Endothelial cell (in vitro differentiated cells): Measurements from ENCODE around the gene MILR1. TPM values are rescaled to one million over a fixed set of nuclear protein-coding genes. Genes with fewer than 3 reads are reported as not detected.
A peak's percentile ranks its signal among the peaks of the same experiment; 100 is the strongest.

Source experiments
- DNase-seq: peaks from one replicate; pipeline ENCODE4 v3.0.0; 2021; ENCODE audit warnings: low spot score
- H3K27ac Mint-ChIP-seq: one replicate; pipeline ENCODE4 v1.8.0; 2021; ENCODE audit warnings: mixed read lengths, inconsistent platforms; ENCODE audit not compliant: unreplicated experiment
- H3K27me3 Mint-ChIP-seq: one replicate; pipeline ENCODE4 v1.8.0; 2021; ENCODE audit warnings: mild to moderate bottlenecking, moderate library complexity, mixed read lengths, inconsistent platforms; ENCODE audit not compliant: unreplicated experiment
- H3K36me3 Mint-ChIP-seq: one replicate; pipeline ENCODE4 v1.8.0; 2021; ENCODE audit warnings: mild to moderate bottlenecking, low read depth, mixed read lengths, inconsistent platforms; ENCODE audit not compliant: unreplicated experiment
- H3K4me1 Mint-ChIP-seq: one replicate; pipeline ENCODE4 v1.8.0; 2021; ENCODE audit warnings: mild to moderate bottlenecking, mixed read lengths, inconsistent platforms; ENCODE audit not compliant: unreplicated experiment
- H3K4me3 Mint-ChIP-seq: one replicate; pipeline ENCODE4 v1.8.0; 2021; ENCODE audit warnings: mild to moderate bottlenecking, mixed read lengths, inconsistent platforms; ENCODE audit not compliant: unreplicated experiment
- H3K9me3 Mint-ChIP-seq: one replicate; pipeline ENCODE4 v1.8.0; 2021; ENCODE audit warnings: mixed read lengths, inconsistent platforms; ENCODE audit not compliant: unreplicated experiment
- total RNA-seq: library from RNA; stranded (reverse); fragmentation: NEBNext Ultra II Directional; extraction: Animal tissue kit (Norgen Biotek cat#: 25700); gene quantifications from one replicate; pipeline ENCODE4 v1.2.1, GENCODE V29; 2021; ENCODE audit not compliant: unreplicated experiment
- TF ChIP-seq, protein P1 (sequence below): fragments of 200-600 bp; sonication (generic); IDR thresholded peaks from one replicate; pipeline ENCODE4 v1.5.0; 2021; ENCODE audit warnings: antibody characterized with exemption; ENCODE audit not compliant: unreplicated experiment

Gene MILR1
- total RNA-seq, 1 donor from 2014 or later: 1.6 TPM

DNA sequence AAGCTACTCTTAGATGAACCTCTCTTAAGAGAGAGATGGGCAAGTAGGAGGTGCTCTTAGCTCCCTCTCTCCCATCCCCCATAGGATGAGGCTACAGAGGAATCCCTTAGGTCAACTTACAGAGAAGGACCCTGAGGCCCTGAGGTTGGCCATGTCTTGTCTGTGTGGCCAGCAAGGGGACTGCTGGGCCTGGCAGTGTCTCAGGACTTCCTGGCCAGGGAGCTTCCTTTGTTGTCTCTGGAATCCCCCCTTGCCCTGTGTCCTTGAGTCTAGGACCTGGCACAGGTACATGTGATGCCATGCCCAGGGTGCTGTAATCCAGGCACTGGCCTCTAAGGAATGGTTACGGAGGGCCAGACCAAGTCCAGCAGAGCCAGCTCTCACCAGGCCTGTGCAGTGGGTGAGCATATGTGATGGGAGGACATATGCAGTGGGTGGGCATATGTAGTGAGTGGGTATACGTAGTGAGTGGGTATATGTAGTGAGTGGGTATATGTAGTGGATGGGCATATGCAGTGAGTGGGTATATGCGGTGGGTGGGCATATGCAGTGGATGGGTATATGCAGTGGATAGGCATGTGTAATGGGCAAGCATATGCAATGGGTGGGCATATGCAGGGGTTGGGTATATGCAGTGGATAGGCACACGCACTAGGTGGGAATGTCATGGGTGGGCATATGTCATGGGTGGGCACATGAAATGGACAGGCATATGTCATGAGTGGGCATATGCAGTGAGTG, 38.0 kb upstream of the MILR1 start:
- H3K9me3 Mint-ChIP-seq: no peaks in the 10 kb centered on the region
- no peak for DNase-seq
- no peak overlapping the region for H3K4me3 Mint-ChIP-seq
- H3K27me3 Mint-ChIP-seq: peaks cover 3% of the 10 kb centered on the region
- H3K4me1 Mint-ChIP-seq: peaks cover 43% of the 10 kb centered on the region
- peak overlapping the region; percentile 94 for H3K27ac Mint-ChIP-seq
- H3K36me3 Mint-ChIP-seq: peaks cover 4% of the 10 kb centered on the region
- TF ChIP-seq, protein P1, sequence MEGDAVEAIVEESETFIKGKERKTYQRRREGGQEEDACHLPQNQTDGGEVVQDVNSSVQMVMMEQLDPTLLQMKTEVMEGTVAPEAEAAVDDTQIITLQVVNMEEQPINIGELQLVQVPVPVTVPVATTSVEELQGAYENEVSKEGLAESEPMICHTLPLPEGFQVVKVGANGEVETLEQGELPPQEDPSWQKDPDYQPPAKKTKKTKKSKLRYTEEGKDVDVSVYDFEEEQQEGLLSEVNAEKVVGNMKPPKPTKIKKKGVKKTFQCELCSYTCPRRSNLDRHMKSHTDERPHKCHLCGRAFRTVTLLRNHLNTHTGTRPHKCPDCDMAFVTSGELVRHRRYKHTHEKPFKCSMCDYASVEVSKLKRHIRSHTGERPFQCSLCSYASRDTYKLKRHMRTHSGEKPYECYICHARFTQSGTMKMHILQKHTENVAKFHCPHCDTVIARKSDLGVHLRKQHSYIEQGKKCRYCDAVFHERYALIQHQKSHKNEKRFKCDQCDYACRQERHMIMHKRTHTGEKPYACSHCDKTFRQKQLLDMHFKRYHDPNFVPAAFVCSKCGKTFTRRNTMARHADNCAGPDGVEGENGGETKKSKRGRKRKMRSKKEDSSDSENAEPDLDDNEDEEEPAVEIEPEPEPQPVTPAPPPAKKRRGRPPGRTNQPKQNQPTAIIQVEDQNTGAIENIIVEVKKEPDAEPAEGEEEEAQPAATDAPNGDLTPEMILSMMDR: no peak

DNA sequence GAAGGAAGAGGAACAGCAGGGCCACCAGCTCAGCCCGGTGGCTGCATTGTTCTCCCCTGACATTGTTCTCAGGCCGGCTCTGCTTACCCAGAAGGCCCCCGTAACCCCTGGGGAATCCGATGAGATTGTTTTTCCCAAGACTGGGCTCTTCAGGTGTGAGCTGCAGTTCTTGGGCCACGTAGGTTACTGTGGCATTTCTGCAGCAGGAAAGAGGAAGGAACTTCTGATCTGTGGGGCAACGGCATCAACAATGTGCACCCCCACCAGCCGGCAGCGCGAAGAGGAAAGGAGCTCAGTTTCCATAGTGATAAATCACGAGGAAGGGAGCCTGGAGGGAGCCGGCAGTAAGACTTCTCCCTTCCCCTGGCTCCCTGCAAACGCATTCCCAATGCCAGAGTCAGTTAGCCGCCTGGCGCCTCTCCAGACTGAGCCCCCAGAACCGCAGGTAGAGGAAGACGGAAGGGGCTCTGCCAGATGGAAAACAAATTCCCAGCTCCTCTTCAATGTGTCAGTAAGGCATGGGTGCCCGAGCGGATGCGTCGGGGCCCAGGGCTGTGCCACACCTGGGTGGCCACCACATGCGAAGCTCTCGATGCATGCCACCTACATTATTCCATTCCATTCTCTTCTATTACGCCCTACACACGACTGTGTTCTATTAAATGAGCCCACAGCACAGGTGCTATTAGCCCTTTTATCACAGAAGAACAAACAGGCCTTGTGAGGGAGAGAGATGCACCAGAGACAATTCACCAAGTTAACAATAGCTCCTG, 36.7 kb upstream of the MILR1 start:
- Mint-ChIP-seq H3K4me3 (peak overlapping the region; percentile 79), H3K4me1 (peaks cover 43% of the 10 kb centered on the region), H3K27me3 (peaks cover 3% of the 10 kb centered on the region), H3K27ac (peak overlapping the region; percentile 100), H3K9me3 (no peaks in the 10 kb centered on the region), H3K36me3 (peaks cover 4% of the 10 kb centered on the region)
- TF ChIP-seq, protein P1: no peak
- DNase-seq: peak; percentile 74

DNA sequence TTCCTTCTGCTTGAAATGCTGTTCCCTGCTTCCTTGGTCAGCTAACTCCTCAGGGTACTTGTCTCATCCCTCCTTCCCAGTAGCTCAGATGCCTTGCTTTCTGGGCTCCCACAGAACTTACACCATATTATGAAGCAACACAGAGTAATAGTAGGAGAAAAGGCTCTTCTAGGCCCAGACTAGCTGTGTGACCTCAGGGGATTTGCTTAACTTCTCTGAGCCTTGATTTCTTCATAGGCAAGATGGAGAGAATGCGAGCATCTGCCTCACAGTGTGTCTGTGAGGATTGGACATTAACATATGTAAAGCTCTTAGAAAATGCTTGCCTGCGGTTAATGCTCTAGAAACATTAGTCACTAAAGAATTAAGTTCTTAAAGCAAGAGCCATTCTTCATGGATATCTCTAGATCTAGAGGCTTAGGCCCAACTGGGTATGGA, 36.0 kb upstream of the MILR1 start:
- H3K4me1 Mint-ChIP-seq: peaks cover 43% of the 10 kb centered on the region
- H3K4me3 Mint-ChIP-seq: peak overlapping the region; percentile 79
- H3K36me3 Mint-ChIP-seq: peaks cover 4% of the 10 kb centered on the region
- no peak for DNase-seq
- peaks cover 3% of the 10 kb centered on the region for H3K27me3 Mint-ChIP-seq
- peak overlapping the region; percentile 100 for H3K27ac Mint-ChIP-seq
- no peaks in the 10 kb centered on the region for H3K9me3 Mint-ChIP-seq
- TF ChIP-seq, protein P1: no peak

DNA sequence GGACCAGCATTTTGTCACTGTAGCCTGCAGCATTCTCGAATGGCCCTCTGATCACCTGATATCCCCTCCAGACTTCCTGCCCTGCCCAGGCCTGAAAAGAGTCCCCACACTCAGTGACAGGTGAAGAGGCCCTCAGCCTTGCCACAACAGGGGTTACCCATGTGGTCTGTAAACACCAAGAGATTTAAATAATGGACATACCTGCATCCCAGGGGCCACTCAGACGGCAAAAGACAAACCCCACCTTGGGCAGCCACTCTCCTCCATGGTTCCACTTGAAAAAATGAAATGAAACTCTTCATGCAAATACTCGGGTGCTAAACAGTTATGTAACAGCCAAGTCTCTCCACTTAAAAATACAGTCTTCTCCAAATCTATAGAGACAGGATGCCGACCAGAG, 35.4 kb upstream of the MILR1 start:
- Mint-ChIP-seq H3K36me3 (peaks cover 4% of the 10 kb centered on the region), H3K27ac (peak overlapping the region; percentile 100), H3K4me3 (peak overlapping the region; percentile 62), H3K27me3 (peaks cover 3% of the 10 kb centered on the region), H3K4me1 (peaks cover 43% of the 10 kb centered on the region), H3K9me3 (no peaks in the 10 kb centered on the region)
- TF ChIP-seq, protein P1: no peak
- DNase-seq: no peak
